ENCODE data around the gene DCUN1D5.
"Not testable (repeated sequence)": the region's sequence is repeated elsewhere in the genome, so short reads cannot be mapped to it uniquely, and the experiment has no call there.

DCUN1D5 gene

DNA sequence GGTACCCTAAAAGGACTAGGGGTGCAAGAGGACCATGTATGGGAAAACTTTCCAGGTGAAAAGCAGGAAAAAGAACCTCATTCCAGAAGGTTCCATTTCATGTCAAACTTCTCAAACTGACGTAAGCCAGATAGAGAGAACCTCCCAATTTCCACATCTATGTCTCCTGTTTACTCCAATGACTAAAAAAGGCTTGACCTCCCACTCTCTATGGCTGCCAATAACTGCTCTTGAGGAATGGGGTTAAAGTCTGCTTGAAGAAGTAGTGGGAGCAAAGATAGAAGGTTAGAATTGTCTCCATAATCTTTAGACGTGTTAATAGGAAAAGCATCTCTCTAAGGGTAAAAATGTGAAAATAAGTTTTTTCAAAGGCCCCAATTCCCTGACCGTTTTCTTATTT, 38.0 kb downstream of the DCUN1D5 start:
- no peak for DNase-seq

DNA sequence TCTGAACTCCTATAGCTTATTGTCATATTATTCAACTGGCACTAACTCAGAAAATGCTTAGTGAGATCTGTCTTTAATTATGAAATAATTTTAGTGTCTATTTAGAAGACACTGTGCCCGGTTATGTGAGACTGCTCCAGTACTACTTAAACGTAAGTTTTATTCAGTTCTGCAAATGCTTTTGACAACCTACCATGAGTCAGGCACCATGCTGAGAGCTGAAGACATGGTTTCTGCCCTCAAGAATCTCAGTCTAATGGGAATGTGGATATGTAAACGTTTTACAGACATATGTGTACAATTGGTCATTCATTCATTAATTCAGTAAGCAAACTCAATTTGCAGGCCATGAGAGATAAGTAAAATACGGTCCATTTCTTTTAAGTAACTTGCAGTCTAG, 40.0 kb downstream of the DCUN1D5 start:
- DNase-seq = no peak

GRCh38 chr11:103051151-103051801, 40.7 kb downstream of the DCUN1D5 start:
- no peak for DNase-seq

- DNase-seq = no peak
Observed at GRCh38 chr11:103050351-103050750, 41.6 kb downstream of the DCUN1D5 start.

DNA sequence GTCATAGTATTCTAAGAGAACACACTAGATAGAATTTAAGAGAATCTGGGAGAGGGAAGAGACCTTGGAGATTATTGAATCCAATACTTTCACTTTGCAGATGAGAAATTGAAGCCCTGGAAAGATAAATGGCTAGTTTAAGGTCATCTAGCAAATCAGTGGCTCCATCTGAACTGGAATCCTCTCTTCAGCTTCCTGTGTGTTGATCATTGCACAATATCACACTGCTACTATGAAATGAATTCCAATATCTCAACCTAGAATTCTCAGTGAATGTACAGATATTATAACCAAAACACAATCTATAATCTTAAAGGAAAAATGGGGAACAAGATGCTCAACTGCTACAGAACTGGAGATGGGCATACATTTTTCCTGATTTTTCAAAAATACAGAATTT, 44.1 kb downstream of the DCUN1D5 start:
- no peak for DNase-seq

DNA sequence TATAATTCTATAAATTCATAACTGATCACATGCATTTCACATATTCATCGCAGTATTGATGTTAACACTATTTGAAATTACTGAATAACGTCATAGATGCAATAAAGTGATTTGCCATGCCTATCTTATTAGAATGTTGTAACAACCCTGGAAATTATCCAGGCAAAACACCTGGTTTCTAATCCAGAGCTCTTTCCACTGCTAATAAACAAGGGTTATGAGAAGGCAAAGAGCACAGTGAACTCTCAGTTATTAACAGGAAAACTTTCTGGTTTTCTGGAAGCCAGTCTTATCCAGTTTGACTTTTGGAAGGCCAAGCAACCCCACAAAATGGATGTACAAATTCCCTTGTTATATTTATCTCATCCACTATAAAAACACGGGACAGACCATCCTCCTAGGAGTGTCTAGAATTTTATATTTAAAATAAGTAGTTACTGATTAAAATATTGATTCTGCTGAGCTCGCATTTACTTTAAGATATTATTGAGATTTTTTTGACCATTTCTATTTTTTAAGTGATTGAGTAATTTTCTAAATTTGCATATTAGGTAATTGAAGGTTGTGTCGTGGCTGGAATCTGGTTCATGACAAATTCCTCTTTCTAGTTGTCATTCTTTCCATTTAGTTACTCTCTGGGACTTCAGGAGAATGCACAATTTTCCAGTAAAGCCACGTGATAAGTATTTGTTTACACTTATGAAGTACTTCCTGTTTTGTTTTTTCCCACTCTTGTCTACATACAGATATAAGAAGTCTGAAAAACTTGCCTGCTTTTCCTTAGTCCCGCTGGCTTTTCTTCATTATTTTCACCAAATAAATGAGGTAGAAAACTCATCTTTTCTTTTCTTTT, 47.9 kb downstream of the DCUN1D5 start:
- DNase-seq = no peak

DNA sequence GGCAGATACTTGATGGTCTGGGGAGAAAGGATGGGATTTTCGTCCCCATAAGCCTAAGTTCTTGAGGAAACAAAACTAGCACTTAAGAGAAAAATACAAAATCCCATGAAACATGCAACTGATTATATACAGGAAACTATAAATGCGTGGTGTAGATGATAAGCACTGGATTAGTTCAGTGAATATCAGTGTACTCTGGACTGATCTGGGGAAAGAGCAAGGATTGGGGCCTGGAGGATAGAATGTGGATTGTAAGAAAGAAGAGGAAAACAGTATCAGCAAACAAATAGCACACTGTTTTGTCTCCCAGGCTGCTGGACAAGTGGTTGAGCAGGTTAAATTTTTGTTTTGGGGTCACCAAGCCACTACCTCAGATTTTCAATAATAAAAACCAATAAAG, 49.8 kb downstream of the DCUN1D5 start:
- DNase-seq = no peak

GRCh38 chr11:103035791-103036434, 56.0 kb downstream of the DCUN1D5 start:
- DNase-seq = no peak

DNA sequence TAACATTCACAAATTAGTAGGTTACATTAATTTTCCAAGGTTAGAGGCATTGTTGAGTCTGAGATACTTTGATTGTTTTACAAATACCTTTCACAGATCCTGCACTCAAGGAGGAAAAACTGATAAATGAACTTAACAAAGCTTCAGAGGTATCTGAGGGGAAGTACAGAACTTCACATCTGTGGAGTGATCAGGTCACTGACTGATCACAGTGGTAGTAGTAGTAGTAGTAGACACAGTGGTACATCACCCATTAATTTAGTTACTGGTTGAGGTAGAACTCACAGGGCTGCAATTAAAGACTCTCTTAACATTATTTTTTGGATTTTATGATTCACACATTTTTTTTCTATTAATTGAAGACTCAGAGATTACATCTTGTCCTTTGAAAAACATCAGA, 56.7 kb downstream of the DCUN1D5 start:
- DNase-seq = no peak

- no peak for DNase-seq
Observed at GRCh38 chr11:103031834-103032233, 60.1 kb downstream of the DCUN1D5 start.

DNA sequence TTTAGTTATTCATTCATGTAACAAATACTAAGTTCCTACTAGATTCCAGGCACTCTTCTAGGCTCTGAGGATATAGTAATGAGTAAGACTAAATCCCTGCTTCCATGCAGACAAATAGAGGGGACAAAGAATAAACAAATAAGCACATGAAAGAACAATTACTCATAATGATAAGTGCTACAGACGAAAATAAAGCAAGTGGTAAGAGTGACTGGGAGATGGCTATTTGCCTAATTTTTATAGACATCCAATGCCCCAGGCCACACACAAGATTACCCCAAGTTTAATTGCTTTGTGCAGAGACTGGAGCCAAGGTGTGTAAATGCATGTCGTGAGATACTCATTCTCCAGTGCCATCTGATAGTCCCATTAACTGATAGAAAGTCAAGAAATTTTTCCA, 62.6 kb downstream of the DCUN1D5 start:
- no peak for DNase-seq

GRCh38 chr11:103028304-103029020, 63.5 kb downstream of the DCUN1D5 start:
- not testable (repeated sequence) for DNase-seq

- DNase-seq = no peak
Observed at GRCh38 chr11:103024086-103024485, 67.9 kb downstream of the DCUN1D5 start.

GRCh38 chr11:103016031-103016430, 75.9 kb downstream of the DCUN1D5 start:
- no peak for DNase-seq

GRCh38 chr11:103013421-103013820, 78.5 kb downstream of the DCUN1D5 start:
- no peak for DNase-seq

All from activated CD4-positive, alpha-beta T cell treated with anti-CD3 and anti-CD28 coated beads, Interleukin-2, amount 50 U/mL, for 1 hour (primary cell).